NB4 (cell line): ENCODE measurements around the gene RNASE8.

ENCODE experiments used
- DNase-seq: peaks from one replicate; pipeline ENCODE4 v3.0.0; 2010; ENCODE audit warnings: low read depth
- H3K4me3 ChIP-seq: one replicate; pipeline ENCODE4 v1.5.1; 2011; ENCODE audit warnings: mild to moderate bottlenecking, low read depth, low read length, moderate library complexity
- MYC ChIP-seq: IDR thresholded peaks from 2 replicates; pipeline ENCODE4 v1.6.1; 2011; ENCODE audit warnings: low read depth, low read length
- POLR2A ChIP-seq: IDR thresholded peaks from 2 replicates; pipeline ENCODE4 v1.6.1; 2011; ENCODE audit warnings: mild to moderate bottlenecking; ENCODE audit not compliant: insufficient read length; ENCODE audit errors: extremely low read depth
- TF ChIP-seq, protein P1 (sequence below): IDR thresholded peaks from one replicate; pipeline ENCODE4 v1.5.1; 2012; ENCODE audit warnings: low read depth, low read length
- TF ChIP-seq, protein P2 (sequence below): IDR thresholded peaks from 2 replicates; pipeline ENCODE4 v1.6.1; 2011; ENCODE audit warnings: low read depth, low read length

Gene RNASE8

DNA sequence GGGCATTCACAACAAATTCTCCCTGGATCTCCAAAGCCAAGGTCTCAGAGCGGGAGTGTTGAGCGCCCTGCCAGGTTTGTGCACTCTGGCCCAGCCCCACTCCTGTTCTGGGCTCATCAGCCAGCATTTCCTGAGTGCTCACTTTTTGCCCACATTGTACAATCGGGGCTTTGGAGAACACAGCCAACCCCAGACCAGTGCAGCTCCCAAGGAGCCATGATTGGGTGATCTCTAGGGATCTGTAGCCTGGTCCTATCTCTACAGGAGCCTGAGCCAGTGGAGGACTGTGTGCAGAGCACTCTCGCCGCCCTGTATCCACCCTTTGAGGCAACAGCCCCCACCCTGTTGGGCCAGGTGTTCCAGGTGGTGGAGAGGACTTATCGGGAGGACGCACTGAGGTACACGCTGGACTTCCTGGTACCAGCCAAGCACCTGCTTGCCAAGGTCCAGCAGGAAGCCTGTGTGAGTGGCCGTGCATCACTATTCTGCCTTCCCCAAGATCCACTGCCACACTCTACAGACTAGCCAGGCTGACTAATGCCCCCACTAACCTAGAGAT is 15.2 kb downstream of the RNASE8 start:
- TF ChIP-seq, protein P1, sequence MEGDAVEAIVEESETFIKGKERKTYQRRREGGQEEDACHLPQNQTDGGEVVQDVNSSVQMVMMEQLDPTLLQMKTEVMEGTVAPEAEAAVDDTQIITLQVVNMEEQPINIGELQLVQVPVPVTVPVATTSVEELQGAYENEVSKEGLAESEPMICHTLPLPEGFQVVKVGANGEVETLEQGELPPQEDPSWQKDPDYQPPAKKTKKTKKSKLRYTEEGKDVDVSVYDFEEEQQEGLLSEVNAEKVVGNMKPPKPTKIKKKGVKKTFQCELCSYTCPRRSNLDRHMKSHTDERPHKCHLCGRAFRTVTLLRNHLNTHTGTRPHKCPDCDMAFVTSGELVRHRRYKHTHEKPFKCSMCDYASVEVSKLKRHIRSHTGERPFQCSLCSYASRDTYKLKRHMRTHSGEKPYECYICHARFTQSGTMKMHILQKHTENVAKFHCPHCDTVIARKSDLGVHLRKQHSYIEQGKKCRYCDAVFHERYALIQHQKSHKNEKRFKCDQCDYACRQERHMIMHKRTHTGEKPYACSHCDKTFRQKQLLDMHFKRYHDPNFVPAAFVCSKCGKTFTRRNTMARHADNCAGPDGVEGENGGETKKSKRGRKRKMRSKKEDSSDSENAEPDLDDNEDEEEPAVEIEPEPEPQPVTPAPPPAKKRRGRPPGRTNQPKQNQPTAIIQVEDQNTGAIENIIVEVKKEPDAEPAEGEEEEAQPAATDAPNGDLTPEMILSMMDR, result no peak
- no peak for TF ChIP-seq MYC
- TF ChIP-seq, protein P2, sequence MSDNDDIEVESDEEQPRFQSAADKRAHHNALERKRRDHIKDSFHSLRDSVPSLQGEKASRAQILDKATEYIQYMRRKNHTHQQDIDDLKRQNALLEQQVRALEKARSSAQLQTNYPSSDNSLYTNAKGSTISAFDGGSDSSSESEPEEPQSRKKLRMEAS, result no peak
- TF ChIP-seq POLR2A, result no peak

DNA sequence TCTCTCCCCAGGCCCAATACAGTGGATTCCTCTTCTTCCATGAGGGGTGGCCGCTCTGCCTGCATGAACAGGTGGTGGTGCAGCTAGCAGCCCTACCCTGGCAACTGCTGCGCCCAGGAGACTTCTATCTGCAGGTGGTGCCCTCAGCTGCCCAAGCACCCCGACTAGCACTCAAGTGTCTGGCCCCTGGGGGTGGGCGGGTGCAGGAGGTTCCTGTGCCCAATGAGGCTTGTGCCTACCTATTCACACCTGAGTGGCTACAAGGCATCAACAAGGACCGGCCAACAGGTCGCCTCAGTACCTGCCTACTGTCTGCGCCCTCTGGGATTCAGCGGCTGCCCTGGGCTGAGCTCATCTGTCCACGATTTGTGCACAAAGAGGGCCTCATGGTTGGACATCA is 16.3 kb downstream of the RNASE8 start:
- TF ChIP-seq, protein P2, result no peak
- no peak for TF ChIP-seq MYC
- TF ChIP-seq, protein P1, result no peak
- no peak for TF ChIP-seq POLR2A
- no peak for DNase-seq
- H3K4me3 ChIP-seq, result no peak overlapping the region

More for the DNA sequence above, 15.2 kb downstream of the RNASE8 start:
- no peak for DNase-seq
- H3K4me3 ChIP-seq, result peak overlapping the region; percentile 37

DNA sequence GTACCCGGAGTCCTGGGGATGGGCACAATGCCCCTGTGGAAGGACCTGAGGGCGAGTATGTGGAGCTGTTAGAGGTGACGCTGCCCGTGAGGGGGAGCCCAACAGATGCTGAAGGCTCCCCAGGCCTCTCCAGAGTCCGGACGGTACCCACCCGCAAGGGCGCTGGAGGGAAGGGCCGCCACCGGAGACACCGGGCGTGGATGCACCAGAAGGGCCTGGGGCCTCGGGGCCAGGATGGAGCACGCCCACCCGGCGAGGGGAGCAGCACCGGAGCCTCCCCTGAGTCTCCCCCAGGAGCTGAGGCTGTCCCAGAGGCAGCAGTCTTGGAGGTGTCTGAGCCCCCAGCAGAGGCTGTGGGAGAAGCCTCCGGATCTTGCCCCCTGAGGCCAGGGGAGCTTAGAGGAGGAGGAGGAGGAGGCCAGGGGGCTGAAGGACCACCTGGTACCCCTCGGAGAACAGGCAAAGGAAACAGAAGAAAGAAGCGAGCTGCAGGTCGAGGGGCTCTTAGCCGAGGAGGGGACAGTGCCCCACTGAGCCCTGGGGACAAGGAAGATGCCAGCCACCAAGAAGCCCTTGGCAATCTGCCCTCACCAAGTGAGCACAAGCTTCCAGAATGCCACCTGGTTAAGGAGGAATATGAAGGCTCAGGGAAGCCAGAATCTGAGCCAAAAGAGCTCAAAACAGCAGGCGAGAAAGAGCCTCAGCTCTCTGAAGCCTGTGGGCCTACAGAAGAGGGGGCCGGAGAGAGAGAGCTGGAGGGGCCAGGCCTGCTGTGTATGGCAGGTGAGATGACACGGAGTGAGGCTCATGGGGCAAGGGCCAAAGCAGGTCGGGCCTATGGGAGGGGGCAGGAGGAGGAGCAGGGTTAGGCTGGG is 17.0 kb downstream of the RNASE8 start:
- no peak for TF ChIP-seq MYC
- TF ChIP-seq, protein P2, result no peak
- TF ChIP-seq, protein P1, result no peak
- TF ChIP-seq POLR2A, result no peak
- H3K4me3 ChIP-seq, result no peak overlapping the region
- DNase-seq, result no peak

DNA sequence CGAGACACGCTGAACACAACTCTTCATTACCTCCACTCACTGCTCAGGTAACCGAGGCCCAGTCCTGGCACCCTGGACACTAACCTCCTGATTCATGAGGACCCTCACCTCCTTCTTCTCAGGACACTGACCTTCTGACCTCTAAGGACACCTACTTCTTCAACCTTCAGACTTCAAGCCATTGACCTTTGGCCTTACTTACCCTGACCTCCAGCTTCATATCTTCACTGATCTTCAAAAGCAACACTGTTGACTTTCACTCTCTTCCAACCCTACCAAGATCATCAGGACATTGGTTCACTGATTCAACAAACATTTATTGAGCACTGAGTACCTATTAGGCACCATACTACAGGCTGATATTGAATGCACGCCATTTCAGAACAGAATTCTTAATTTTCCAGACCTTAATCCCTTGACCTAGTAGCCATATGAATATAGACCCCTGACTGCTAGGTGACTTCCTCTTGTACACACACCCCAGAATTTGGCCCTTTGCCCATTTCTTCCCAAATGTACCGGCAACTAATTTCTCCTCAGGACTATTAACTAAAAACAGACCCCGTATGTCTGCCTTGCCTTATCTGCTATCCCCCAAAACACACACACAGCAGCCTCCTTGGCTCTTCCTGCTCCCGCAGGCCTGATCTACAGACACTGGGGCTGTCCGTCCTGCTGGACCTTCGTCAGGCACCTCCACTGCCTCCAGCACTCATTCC is 18.3 kb downstream of the RNASE8 start:
- H3K4me3 ChIP-seq, result no peak overlapping the region
- TF ChIP-seq MYC (no peak), POLR2A (no peak)
- TF ChIP-seq, protein P1, result no peak
- TF ChIP-seq, protein P2, result no peak
- no peak for DNase-seq

DNA sequence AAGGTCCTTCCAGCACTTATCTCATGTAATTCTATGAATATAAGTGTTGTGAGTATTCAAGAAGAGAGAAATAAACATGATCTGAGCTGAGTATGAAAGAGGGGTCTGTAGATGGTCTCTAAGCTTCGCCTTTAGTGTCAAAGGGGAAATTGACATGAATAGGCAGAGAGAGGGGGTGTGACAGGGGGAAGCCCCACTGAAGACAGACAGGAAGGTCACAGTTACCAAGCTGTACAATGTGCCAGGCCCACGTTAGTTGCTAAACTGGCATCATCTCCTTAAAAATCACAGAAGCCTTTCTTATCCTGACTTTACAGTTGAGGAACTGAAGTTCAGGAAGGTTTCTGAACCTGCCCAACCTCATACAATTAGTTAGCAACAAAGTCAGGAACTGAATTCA is 20.1 kb downstream of the RNASE8 start:
- no peak overlapping the region for H3K4me3 ChIP-seq
- no peak for DNase-seq
- TF ChIP-seq, protein P2, result no peak
- no peak for TF ChIP-seq MYC
- TF ChIP-seq, protein P1, result no peak
- no peak for TF ChIP-seq POLR2A
